ENCODE results near the gene ABCC5. TPM values are rescaled to one million over a fixed set of nuclear protein-coding genes. Genes with fewer than 3 reads are reported as not detected.

ABCC5 gene
- total RNA-seq, 1 experiment from 2014 or later: 29.1 TPM

DNA sequence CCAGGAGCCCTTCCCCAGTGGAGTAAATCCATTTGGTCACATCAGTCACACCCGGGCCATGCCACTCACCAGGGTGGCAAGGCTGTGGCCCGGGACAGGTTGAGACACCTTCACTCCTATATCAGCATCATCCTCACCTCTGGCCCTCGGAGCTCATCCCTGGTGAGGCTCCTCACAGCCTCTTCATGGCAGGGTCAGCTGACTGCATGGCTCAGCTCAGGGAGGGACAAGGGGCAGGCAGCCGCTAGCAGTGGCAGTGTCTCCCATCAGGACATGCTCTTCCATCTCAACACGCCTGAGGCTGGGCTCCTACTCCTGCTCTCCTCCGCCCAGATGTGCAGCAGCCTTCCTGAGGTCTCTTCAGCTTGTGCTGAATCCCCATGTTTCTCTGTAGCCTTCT lies 106.6 kb downstream of the ABCC5 start:
- ChIA-PET POLR2A (no interaction called here), CTCF (interaction anchor here (1.0 to 4.8 kb wide), 2 partner anchors 14 to 378 kb away, joined by 3 to 27 read pairs; no protein-coding TSS in a partner anchor)
- no peaks in the 10 kb centered on the region for H3K9me3 Mint-ChIP-seq
- no peak overlapping the region for H3K27ac Mint-ChIP-seq
- TF ChIP-seq TP53 (CRISPR knock-in tag; IDR thresholded peaks at IDR 0.05) (no peak), ZNF121 (CRISPR knock-in tag; IDR thresholded peaks at IDR 0.05) (no peak), ZNF671 (CRISPR knock-in tag; IDR thresholded peaks at IDR 0.05) (no peak), SP1 (CRISPR knock-in tag; conservative IDR thresholded peaks at IDR 0.05) (no peak), FOXK1 (CRISPR knock-in tag; IDR thresholded peaks at IDR 0.05) (no peak)
- TF ChIP-seq, protein P1, sequence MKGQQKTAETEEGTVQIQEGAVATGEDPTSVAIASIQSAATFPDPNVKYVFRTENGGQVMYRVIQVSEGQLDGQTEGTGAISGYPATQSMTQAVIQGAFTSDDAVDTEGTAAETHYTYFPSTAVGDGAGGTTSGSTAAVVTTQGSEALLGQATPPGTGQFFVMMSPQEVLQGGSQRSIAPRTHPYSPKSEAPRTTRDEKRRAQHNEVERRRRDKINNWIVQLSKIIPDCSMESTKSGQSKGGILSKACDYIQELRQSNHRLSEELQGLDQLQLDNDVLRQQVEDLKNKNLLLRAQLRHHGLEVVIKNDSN (CRISPR knock-in tag; IDR thresholded peaks at IDR 0.05): no peak
- TF ChIP-seq, protein P2, sequence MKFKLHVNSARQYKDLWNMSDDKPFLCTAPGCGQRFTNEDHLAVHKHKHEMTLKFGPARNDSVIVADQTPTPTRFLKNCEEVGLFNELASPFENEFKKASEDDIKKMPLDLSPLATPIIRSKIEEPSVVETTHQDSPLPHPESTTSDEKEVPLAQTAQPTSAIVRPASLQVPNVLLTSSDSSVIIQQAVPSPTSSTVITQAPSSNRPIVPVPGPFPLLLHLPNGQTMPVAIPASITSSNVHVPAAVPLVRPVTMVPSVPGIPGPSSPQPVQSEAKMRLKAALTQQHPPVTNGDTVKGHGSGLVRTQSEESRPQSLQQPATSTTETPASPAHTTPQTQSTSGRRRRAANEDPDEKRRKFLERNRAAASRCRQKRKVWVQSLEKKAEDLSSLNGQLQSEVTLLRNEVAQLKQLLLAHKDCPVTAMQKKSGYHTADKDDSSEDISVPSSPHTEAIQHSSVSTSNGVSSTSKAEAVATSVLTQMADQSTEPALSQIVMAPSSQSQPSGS (CRISPR knock-in tag; IDR thresholded peaks at IDR 0.05; ENCODE audit: borderline replicate concordance, low read depth): no peak
- TF ChIP-seq, protein P3, sequence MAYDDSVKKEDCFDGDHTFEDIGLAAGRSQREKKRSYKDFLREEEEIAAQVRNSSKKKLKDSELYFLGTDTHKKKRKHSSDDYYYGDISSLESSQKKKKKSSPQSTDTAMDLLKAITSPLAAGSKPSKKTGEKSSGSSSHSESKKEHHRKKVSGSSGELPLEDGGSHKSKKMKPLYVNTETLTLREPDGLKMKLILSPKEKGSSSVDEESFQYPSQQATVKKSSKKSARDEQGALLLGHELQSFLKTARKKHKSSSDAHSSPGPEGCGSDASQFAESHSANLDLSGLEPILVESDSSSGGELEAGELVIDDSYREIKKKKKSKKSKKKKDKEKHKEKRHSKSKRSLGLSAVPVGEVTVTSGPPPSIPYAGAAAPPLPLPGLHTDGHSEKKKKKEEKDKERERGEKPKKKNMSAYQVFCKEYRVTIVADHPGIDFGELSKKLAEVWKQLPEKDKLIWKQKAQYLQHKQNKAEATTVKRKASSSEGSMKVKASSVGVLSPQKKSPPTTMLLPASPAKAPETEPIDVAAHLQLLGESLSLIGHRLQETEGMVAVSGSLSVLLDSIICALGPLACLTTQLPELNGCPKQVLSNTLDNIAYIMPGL (CRISPR knock-in tag; IDR thresholded peaks at IDR 0.05): no peak
- TF ChIP-seq, protein P4, sequence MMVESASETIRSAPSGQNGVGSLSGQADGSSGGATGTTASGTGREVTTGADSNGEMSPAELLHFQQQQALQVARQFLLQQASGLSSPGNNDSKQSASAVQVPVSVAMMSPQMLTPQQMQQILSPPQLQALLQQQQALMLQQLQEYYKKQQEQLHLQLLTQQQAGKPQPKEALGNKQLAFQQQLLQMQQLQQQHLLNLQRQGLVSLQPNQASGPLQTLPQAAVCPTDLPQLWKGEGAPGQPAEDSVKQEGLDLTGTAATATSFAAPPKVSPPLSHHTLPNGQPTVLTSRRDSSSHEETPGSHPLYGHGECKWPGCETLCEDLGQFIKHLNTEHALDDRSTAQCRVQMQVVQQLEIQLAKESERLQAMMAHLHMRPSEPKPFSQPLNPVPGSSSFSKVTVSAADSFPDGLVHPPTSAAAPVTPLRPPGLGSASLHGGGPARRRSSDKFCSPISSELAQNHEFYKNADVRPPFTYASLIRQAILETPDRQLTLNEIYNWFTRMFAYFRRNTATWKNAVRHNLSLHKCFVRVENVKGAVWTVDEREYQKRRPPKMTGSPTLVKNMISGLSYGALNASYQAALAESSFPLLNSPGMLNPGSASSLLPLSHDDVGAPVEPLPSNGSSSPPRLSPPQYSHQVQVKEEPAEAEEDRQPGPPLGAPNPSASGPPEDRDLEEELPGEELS (CRISPR knock-in tag; IDR thresholded peaks at IDR 0.05): no peak
- no peaks in the 10 kb centered on the region for H3K27me3 Mint-ChIP-seq (ENCODE audit: low read depth)
- H3K36me3 Mint-ChIP-seq: no peaks in the 10 kb centered on the region
- H3K4me3 Mint-ChIP-seq: no peak overlapping the region
- ATAC-seq (no peak), DNase-seq (ENCODE audit: low spot score) (no peak)
- peaks cover 10% of the 10 kb centered on the region for H3K4me1 Mint-ChIP-seq

DNA sequence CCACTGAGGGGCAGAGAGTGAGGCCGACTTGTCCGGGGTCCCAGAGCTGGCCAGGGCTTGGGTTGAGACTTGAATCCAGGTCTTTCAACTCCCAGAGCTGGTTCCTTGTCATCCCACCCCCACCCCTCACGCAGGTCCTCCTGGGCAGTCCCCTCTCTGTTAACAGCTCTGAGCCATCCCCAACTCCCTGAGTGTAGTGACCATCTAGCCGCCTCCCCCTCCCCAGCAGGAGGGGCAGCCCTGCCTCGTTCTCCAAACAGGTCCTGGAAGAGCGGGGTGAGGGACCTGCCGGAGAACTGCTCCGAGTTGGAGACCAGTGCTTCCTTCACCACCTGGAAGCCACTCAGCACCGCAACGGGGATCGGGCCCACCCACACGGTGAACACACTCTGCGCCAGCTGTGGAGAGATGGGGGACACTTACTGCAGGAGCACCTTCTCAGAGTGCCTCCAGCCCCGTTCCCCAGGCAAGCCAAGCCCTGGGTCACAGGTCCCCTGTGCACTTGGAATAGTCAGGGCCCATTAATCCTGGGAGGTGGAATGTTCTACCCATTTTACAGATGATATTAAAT lies 108.6 kb downstream of the ABCC5 start:
- Mint-ChIP-seq H3K9me3 (no peaks in the 10 kb centered on the region), H3K27ac (no peak overlapping the region), H3K36me3 (no peaks in the 10 kb centered on the region), H3K4me1 (peaks cover 5% of the 10 kb centered on the region), H3K27me3 (ENCODE audit: low read depth) (no peaks in the 10 kb centered on the region), H3K4me3 (no peak overlapping the region)
- no peak for ATAC-seq
- POLR2A ChIA-PET: no interaction called here
- TF ChIP-seq ZNF396 (CRISPR knock-in tag; IDR thresholded peaks at IDR 0.05; ENCODE audit: borderline replicate concordance): no peak
- TF ChIP-seq, protein P5, sequence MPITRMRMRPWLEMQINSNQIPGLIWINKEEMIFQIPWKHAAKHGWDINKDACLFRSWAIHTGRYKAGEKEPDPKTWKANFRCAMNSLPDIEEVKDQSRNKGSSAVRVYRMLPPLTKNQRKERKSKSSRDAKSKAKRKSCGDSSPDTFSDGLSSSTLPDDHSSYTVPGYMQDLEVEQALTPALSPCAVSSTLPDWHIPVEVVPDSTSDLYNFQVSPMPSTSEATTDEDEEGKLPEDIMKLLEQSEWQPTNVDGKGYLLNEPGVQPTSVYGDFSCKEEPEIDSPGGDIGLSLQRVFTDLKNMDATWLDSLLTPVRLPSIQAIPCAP (CRISPR knock-in tag; IDR thresholded peaks at IDR 0.05): no peak
- TF ChIP-seq, protein P6, sequence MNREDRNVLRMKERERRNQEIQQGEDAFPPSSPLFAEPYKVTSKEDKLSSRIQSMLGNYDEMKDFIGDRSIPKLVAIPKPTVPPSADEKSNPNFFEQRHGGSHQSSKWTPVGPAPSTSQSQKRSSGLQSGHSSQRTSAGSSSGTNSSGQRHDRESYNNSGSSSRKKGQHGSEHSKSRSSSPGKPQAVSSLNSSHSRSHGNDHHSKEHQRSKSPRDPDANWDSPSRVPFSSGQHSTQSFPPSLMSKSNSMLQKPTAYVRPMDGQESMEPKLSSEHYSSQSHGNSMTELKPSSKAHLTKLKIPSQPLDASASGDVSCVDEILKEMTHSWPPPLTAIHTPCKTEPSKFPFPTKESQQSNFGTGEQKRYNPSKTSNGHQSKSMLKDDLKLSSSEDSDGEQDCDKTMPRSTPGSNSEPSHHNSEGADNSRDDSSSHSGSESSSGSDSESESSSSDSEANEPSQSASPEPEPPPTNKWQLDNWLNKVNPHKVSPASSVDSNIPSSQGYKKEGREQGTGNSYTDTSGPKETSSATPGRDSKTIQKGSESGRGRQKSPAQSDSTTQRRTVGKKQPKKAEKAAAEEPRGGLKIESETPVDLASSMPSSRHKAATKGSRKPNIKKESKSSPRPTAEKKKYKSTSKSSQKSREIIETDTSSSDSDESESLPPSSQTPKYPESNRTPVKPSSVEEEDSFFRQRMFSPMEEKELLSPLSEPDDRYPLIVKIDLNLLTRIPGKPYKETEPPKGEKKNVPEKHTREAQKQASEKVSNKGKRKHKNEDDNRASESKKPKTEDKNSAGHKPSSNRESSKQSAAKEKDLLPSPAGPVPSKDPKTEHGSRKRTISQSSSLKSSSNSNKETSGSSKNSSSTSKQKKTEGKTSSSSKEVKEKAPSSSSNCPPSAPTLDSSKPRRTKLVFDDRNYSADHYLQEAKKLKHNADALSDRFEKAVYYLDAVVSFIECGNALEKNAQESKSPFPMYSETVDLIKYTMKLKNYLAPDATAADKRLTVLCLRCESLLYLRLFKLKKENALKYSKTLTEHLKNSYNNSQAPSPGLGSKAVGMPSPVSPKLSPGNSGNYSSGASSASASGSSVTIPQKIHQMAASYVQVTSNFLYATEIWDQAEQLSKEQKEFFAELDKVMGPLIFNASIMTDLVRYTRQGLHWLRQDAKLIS (CRISPR knock-in tag; IDR thresholded peaks at IDR 0.05; ENCODE audit: borderline replicate concordance): no peak
- TF ChIP-seq, protein P7, sequence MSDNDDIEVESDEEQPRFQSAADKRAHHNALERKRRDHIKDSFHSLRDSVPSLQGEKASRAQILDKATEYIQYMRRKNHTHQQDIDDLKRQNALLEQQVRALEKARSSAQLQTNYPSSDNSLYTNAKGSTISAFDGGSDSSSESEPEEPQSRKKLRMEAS (CRISPR knock-in tag; IDR thresholded peaks at IDR 0.05): no peak
- TF ChIP-seq NR3C1 (CRISPR knock-in tag; conservative IDR thresholded peaks at IDR 0.05; ENCODE audit: low read depth): no peak
- no peak for TF ChIP-seq PRRX2 (CRISPR knock-in tag; IDR thresholded peaks at IDR 0.05)
- TF ChIP-seq GABPB1 (CRISPR knock-in tag; IDR thresholded peaks at IDR 0.05): no peak
- TF ChIP-seq, protein P2 (CRISPR knock-in tag; IDR thresholded peaks at IDR 0.05; ENCODE audit: borderline replicate concordance, low read depth): no peak
- TF ChIP-seq RELA (CRISPR knock-in tag; IDR thresholded peaks at IDR 0.05; ENCODE audit: borderline replicate concordance): no peak
- no peak for TF ChIP-seq ZBTB21 (CRISPR knock-in tag; IDR thresholded peaks at IDR 0.05; ENCODE audit: borderline replicate concordance)
- TF ChIP-seq EMX1 (CRISPR knock-in tag; IDR thresholded peaks at IDR 0.05): no peak
- TF ChIP-seq ZNF121 (CRISPR knock-in tag; IDR thresholded peaks at IDR 0.05): no peak
- CTCF ChIA-PET: interaction anchor here (4.8 kb wide), 1 partner anchor 12 kb away, joined by 27 read pairs; no protein-coding TSS in a partner anchor
- no peak for DNase-seq (ENCODE audit: low spot score)

Measured in WTC11 (cell line).